Measurements from ENCODE around the gene CEACAM20. TPM values are rescaled to one million over a fixed set of nuclear protein-coding genes. Genes with fewer than 3 reads are reported as not detected.

CEACAM20 gene
- polyA plus RNA-seq (2012; ENCODE audit: insufficient read depth, insufficient read length, low read depth) = not detected

- H3K4me1 ChIP-seq = no peaks in the 10 kb centered on the region
- no peak within 1 kb of the TSS for H3K4me3 ChIP-seq (ENCODE audit: low read depth, low read length)
- DNase-seq = no peak
- H3K36me3 ChIP-seq = no peaks in the 10 kb centered on the region
- TF ChIP-seq CTCF (IDR thresholded peaks at IDR 0.05; ENCODE audit: low read depth, low read length) = no peak
- H3K27me3 ChIP-seq = peaks cover 45% of the 10 kb centered on the region
- no peaks in the 10 kb centered on the region; the same call in 1 of the 2 replicates for H3K9me3 ChIP-seq
These were observed at the start of gene CEACAM20 for GRCh38 chr19:44529536-44529935. TSS of gene CEACAM20 (minus strand) at chr19:44529675. CDS start at chr19:44529509, 166 bp downstream.

GRCh38 chr19:44577566-44577874 lies 48.0 kb upstream of the CEACAM20 start:
- Histone ChIP-seq H3K27me3 (no peaks in the 10 kb centered on the region), H3K9me3 (no peaks in the 10 kb centered on the region), H3K4me3 (ENCODE audit: low read depth, low read length) (no peak overlapping the region), H3K36me3 (no peaks in the 10 kb centered on the region), H3K4me1 (no peaks in the 10 kb centered on the region)
- no peak for TF ChIP-seq CTCF (IDR thresholded peaks at IDR 0.05; ENCODE audit: low read depth, low read length)
- no peak for DNase-seq

- peak; percentile 77 for TF ChIP-seq CTCF (IDR thresholded peaks at IDR 0.05; ENCODE audit: low read depth, low read length)
- H3K4me1 ChIP-seq = no peaks in the 10 kb centered on the region
- no peaks in the 10 kb centered on the region for H3K9me3 ChIP-seq
- no peak overlapping the region for H3K4me3 ChIP-seq (ENCODE audit: low read depth, low read length)
- H3K27me3 ChIP-seq = no peaks in the 10 kb centered on the region
- DNase-seq = peak; percentile 43
- no peaks in the 10 kb centered on the region for H3K36me3 ChIP-seq
These were observed 47.5 kb upstream of the CEACAM20 start for GRCh38 chr19:44576843-44577565.

- no peaks in the 10 kb centered on the region for H3K27me3 ChIP-seq
- no peak for DNase-seq
- H3K4me1 ChIP-seq = no peaks in the 10 kb centered on the region
- no peak overlapping the region for H3K4me3 ChIP-seq (ENCODE audit: low read depth, low read length)
- H3K9me3 ChIP-seq = no peaks in the 10 kb centered on the region
- no peak for TF ChIP-seq CTCF (IDR thresholded peaks at IDR 0.05; ENCODE audit: low read depth, low read length)
- no peaks in the 10 kb centered on the region for H3K36me3 ChIP-seq
These were observed 45.7 kb upstream of the CEACAM20 start for GRCh38 chr19:44575116-44575700.

- no peak for TF ChIP-seq CTCF (IDR thresholded peaks at IDR 0.05; ENCODE audit: low read depth, low read length)
- Histone ChIP-seq H3K4me1 (no peaks in the 10 kb centered on the region), H3K9me3 (no peaks in the 10 kb centered on the region), H3K4me3 (ENCODE audit: low read depth, low read length) (no peak overlapping the region), H3K36me3 (no peaks in the 10 kb centered on the region), H3K27me3 (no peaks in the 10 kb centered on the region)
- DNase-seq = no peak
These were observed 44.9 kb upstream of the CEACAM20 start for GRCh38 chr19:44574186-44574950.

Data from BE2C (cell line).